HK-2 (cell line): ENCODE measurements around the gene PPM1J.
"Not testable (repeated sequence)": the region's sequence is repeated elsewhere in the genome, so short reads cannot be mapped to it uniquely, and the experiment has no call there.

ENCODE experiments used
- DNase-seq: peaks from one replicate; pipeline ENCODE4 v3.0.0-alpha.2; 2018; ENCODE audit not compliant: unreplicated experiment

PPM1J gene, protein sequence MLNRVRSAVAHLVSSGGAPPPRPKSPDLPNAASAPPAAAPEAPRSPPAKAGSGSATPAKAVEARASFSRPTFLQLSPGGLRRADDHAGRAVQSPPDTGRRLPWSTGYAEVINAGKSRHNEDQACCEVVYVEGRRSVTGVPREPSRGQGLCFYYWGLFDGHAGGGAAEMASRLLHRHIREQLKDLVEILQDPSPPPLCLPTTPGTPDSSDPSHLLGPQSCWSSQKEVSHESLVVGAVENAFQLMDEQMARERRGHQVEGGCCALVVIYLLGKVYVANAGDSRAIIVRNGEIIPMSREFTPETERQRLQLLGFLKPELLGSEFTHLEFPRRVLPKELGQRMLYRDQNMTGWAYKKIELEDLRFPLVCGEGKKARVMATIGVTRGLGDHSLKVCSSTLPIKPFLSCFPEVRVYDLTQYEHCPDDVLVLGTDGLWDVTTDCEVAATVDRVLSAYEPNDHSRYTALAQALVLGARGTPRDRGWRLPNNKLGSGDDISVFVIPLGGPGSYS

DNA sequence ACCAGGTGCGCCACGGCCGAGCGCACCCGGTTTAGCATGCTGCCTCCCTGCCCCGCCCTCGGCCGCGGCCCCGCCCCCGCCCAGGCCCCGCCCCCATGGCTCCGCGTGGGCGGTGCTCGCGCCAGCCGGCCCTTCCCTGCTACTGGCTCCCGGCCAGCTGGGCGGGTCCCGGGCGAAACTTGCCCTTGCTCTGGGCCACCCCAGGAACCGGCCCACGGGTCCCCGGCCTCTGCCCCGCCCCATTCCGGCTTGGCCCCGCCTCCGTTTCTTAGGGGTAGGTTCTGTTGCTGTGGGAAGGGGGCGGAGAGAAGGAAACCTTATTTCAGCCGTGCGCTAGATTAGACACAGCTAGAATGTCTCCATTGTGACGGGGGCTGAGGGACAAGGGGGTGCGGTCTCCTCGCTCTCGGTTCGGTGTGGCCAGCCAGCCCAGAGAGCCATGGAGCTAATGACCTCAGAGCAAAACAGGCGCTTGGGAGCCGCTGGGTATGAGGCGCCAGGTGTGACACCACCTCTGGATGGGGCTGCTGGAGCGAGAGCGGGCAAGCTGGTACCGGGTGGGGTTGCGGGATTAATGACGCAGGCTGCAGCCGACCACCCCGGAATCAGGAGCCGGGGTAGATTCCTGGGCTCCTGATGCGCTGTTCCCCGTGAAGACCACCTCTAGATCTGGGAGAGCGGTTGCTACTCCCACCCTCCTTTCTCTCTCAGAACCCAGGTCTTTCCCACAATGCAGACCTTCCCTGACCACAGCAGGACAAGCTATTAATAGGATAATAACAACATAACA is at the start of gene PPM1J:
Gene PPM1J, minus strand, starts transcription at position 69 of the 790 bp plus-strand sequence. Its CDS starts 31 bp downstream, at position 38.
- peak; percentile 96 for DNase-seq

DNA sequence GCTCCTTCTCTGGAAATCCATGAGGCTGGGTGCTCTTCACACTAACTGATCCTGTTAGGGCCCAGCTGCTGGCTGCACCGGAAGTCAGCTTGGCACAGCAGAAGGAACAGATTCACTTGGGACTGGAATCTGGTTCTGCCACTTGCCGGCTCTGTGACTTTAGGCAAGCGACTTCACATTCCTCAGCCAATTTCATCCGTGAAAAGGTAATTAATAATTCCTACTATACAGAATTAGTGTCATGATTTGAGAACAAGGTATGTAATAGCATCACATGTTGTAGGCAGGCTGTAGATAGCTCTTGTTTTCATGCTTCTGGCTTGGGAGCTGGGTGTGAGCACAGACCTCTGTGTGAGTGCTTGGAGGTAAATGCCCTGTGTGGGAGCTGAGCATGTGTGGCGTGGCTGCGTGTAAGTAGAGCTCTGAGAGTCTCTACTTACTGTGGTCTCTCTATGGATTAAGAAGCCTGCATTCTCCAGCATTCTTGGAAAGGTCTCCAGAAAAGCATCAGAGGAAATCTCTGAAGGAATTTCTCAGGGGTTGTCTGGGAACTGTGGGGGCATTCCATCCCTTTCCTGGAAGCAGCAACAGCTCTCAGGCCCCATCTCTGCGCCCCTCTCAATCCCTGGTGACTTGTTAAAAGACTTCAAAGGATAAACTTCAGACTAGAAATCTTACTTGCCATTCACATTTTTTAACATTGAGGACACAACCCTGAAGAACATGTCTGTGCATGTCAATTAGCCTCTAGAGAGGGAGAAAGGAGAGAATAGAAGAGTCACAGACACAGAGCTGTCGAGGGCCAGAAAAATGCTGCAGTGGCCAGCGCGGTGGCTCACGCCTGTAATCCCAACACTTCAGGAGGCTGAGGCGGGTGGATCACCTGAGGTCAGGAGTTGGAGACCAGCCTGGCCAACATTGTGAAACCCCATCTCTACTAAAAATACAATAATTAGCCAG is 47.7 kb upstream of the PPM1J start:
- DNase-seq, result no peak

DNA sequence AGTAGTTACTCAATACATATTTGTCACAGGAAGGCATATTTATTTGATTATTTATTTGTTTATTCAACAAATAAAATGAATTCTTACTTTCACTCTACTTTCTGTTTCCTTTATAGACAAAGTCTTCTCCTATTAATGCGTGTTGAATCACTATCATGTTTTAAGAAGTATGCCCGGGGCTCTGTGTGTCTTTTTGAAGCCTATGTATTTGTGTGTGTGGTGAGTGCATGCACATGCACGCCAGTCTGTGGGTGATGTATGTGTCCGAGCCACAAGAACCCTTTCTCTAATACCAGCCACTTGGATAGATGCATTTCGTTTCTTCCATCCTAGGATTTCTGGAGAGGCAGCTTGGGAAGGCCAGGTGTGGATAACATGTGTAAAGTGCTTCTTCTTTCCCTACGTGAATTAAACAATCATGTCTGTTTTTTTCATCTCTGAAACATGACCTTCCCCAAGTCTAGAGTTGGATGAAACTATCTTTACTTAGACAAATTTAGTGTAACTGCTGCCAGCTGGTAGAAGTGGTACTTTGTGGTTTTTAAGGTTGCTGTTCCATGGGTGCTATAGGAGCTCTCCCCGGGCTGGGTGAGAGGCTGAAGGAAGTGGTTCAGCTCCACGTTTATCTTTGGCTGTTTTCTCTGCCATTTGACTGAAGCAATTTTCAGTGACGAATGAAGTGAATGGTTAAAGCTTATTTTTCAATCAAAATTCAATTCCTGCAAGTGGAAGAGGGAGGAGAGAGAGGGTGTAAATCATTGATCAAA is 46.8 kb upstream of the PPM1J start:
- no peak for DNase-seq

DNA sequence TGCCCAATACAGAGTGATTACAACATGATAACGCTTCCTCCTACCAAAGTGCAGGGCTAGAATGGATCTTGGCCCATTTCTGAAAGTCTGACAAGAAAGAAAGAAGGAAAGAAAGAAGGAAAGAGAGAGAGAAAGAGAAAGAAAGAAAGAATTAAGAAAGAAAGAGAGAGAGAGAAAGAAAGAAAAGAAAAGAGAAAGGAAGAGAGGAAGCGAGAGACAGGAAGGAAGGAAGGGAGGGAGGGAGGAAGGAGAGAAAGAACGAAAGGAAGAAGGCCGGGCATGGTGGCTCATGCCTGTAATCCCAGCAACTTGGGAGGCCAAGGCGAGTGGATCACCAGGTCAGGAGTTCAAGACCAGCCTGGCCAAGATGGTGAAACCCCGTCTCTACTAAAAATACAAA is 44.1 kb upstream of the PPM1J start:
- DNase-seq, result no peak

DNA sequence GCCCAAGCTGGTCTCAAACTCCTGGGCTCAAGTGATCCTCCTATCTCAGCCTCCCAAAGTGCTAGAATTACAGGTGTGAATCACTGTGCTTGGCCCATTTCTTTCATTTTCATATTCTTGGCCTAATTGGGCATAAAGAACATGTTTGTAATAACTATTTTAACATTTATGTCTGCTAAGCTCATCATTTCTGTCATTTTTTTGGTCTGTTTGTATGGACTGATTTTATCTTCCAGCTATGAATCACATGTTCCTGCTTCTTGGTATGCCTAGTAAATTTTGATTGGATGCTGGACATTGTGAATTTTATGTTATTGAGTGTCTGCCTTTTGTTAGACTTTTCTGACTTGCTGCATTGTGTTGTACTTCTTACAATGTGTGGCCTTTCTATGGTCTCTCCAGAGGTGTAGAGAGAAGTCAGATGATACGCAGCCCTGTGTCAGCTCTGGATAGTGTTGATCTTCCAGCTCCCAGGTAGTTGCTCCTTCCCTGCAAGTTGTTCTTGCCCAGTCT is 39.0 kb upstream of the PPM1J start:
- DNase-seq, result no peak

DNA sequence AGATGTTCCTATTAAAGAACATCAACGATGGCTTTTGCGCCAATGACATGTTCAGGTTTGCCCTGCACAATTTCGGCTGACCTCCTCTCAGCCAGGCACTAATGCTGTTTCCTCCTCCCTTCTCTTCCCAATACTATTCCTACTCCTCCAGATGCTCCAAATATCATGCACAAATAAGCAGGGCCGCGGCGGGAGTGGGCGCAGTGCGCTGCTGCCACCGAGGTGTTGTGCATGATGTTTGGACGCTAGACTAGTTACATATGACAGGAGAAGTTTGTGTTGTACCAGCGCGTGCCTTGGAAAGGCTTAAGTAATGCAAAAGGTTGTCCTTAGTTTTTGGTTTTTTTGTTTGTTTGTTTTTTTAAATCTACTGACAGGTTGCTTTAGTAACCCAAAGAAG is 33.3 kb upstream of the PPM1J start:
- no peak for DNase-seq

DNA sequence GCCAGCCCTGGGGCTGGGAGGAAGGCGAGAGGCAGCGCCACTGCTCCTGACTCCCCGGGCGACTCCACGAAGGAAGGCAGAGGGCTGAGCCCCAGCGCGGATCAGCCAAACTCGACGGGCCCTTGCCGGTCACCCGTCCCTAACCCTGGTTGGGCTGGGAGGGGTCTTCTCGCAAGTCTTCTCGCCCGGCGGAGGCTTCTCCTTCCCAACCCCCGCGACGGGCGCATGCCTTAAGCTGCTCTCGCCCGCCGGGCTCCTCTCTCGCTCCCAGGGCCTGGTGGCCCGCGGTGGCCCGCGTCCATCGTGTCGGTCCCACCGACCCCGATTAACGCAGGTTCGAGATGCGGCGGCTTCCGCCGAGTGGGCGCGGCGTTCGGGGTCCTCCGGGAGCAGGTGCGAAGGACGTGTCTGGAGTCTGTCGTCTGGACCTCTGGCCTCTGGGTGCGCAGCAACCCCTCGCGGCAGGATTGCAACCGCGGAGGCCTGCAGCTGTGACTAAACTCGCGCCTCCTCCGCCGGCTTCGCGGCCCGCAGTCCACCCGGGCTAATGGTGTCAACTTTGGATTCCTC is 29.0 kb upstream of the PPM1J start:
- peak; percentile 41 for DNase-seq

DNA sequence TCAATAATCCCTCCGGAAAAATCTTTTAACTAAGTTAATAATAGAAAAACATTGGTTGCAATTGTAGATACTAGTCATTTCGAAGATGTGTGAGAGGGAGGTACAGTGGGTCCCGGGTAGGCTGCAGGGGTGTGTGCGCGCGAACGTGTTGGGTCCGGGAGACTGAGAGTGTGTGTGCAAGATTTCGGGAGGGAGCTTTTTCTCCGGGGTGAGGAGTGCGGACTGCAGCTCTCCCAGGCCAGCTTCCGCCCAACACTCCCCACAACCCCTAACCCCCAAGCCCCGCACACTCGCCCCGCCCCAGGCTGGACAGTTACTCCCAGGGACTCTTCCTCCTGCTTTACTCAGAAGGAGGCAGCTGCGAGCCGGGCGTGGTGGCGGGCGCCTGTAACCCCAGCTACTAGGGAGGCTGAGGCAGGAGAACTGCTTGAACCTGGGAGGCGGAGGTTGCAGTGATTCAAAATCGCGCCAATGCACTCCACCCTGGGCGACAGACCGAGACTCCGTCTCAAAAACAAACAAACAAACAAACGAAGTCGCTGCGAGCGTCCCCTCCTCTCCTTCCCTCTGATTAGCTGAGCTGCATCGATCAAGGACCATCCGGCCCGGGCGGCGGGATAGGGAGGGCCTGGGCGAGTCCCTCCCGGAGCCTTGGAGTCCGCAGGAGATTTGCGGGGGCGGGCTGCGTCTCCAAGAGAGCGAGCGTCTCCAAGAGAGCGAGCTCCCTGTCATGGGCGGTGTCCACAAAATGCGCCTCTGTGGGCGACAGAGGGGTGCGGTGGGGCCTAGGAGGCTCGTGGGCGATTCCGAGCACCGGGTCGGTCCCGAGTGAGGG is 28.3 kb upstream of the PPM1J start:
- DNase-seq, result no peak

DNA sequence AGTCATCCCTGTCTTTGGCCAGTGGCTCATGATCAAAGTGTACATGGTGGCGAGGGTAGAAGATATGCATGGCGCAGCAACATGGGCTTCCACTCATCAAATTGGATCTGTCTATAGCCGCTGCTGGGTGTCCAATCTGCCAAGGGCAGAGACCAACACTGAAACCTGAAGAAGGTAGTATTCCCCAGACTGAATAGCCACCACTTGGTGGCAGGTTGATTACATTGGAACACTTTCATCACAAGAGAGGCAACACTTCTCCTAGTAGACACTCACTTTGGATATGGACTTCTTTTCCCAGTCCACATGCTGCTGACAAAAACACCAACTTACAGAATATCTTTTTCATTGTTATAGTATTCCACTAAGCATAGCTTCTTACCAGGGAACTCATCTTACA is 22.4 kb upstream of the PPM1J start:
- no peak for DNase-seq

DNA sequence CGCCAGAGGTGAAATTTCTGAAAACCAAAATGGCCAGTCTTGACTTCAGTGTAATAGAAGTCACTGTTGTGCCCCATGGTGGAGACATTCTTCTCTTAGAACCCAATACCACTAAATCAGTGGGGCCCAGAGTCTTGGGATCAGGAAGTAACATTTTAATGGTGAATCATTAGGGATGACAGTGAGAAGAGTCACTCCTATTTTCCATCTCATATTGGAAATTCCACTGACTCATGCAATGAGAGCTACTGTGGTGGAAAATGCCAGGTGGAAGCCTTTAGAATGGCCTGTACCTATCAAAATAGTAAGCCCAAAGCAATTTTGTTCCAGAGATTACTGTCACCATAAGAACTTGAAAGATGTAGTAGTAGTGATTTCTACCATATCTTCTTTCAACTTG is 20.6 kb upstream of the PPM1J start:
- DNase-seq, result peak; percentile 34

DNA sequence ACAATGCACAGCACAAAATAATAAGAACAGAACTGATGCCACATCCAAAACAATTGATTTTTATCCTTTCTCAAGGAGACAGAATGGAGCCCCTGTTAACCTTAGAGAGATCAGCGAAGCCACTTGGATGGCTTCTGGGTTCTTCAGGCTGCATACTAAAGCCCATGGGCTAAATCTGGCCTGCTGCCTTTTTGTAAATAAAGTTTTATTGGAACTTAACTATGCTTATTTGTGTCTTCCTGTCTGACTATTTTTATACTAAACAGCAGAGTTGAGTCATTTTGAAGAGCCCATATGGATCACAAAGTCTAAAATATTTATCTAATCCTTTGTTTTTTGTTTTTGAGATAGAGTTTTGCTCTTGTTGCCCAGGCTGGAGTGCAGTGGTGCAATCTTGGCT is 16.3 kb upstream of the PPM1J start:
- DNase-seq, result no peak

DNA sequence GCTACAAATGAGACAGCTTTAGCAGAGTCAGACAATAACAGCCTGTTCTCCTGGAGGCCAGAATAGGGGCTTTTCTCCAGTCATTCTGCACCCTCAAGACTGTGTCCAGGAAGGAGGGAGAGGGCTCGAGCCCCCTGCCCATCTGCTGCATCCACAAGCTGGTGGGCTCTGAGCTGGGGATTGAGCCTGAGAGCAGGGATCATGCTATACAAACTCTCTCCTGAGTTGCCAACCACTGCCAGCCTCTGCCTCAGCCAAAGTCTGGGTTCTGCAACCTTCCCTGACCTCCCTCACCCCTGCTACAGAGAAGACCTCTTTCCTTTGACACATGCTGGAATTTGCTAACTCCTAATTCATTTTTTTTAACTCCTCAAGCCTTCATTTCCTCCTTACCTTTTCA is 14.8 kb upstream of the PPM1J start:
- no peak for DNase-seq

DNA sequence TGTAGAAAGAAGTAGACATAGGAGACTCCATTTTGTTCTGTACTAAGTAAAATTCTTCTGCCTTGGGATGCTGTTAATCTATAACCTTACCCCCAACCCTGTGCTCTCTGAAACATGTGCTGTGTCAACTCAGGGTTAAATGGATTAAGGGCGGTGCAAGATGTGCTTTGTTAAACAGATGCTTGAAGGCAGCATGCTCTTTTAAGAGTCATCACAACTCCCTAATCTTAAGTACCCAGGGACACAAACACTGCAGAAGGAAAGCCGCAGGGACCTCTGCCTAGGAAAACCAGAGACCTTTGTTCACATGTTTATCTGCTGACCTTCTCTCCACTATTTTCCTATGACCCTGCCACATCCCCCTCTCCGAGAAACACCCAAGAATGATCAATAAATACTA is 13.9 kb upstream of the PPM1J start:
- not testable (repeated sequence) for DNase-seq

DNA sequence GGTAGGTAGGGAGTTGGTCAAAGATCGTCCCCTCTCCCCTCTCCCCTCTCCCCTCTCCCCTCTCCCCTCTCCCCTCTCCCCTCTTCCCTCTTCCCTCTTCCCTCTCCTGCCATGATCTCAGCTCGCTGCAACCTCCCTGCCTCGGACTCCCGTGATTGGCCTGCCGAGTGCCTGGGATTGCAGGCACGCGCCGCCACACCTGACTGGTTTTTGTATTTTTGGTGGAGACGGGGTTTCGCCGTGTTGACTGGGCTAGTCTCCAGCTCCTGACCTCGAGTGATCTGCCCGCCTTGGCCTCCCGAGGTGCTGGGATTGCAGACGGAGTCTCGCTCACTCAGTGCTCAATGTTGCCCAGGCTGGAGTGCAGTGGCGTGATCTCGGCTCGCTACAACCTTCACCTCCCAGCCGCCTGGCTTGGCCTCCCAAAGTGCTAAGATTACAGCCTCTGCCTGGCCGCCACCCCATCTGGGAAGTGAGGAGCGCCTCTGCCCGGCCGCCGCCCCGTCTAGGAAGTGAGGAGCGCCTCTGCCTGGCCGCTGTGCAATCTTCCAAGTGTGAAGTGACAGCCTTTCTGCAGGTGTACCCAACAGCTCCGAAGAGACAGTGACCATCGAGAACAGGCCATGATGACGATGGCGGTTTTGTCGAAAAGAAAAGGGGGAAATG is 13.3 kb upstream of the PPM1J start:
- DNase-seq, result not testable (repeated sequence)

DNA sequence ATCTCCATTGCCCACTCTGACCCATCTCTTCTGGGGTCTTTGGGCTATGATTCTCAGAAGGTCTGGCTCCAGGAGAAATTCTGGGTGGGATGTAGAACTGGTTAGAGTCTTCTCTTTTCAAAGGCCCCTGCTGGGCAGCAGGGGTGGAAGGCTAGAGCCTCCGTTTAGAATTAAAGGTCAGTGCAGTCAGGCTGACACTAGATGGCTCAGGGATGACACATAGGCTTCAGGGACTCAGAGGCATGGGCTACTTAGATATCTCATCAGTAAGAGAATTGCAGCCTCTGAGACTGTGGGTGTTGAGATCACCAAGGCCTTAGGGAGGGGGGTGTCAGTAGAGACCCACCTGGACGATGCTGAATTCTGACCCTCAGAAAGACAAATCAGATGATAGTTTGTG is 12.6 kb upstream of the PPM1J start:
- no peak for DNase-seq

DNA sequence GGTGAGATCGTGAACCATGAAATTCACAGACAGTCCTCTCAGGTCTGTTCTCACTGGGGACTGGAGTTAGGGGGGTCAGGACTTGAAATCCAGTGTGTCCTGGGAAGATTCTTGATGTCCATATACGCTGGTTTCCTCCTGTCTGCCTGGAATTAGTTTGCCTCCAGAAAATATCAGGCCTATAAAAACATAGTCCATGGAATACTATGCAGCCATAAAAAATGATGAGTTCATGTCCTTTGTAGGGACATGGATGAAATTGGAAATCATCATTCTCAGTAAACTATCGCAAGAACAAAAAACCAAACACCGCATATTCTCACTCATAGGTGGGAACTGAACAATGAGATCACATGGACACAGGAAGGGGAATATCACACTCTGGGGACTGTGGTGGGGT is 9.1 kb upstream of the PPM1J start:
- DNase-seq, result not testable (repeated sequence)

DNA sequence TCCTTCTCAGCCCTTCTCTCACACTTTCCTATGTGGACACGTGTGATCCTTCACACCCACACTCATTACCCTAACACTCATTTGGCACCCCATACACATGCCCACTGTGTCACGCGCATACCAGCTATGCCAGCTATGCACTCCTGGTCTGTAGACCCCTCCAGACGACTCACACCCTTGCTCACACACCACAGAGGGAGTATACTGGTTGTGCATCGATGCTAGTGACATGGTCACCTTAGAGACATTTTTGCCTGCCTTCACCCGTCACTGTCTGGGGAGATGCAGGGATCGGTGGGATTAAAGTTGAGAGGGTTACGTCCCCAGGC is 8.3 kb upstream of the PPM1J start:
- DNase-seq, result no peak

DNA sequence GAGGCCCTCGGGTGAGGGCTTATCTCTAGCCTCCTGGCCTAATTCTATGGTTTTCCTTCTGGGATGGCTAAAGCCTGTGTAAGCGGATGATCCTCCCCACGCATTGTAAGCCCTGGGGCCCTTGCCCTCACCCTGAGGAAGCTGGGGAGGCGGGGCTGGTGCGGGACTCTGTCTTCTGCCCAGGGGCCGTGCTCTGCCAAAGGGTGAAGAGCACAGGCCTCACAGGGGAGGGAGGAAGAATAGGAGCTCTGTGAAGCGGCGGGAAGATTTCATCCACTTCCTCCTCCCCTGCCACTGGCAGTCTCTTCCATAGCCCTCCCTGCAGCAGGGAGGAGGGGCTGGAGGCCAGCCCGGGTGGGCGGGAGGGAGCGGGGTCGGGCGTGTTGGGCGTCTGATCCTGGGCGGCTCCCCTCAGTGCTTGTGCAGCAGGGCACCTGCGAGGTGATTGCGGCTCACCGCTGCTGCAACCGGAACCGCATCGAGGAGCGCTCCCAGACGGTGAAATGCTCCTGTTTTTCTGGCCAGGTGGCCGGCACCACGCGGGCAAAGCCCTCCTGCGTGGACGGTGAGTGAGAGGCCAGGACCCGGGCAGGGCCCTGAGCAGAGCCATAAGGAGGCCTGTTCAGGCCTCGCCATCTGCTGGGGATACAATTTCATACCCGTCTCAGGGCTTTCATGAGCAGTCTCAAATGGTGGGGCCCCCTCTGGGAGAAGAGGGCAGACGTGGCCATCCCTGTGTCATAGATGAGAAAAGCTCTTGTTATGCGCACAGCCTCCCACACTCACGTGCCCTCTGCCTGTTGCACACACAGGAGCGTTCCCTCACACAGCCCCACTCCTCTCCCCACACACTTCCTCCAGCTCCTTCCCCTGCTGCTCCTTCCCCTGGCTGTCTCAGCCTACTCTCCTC is 7.7 kb upstream of the PPM1J start:
- no peak for DNase-seq
